Activated B cell treated with CpG ODN at 0.5 μM for 24 hours (primary cell): Measurements from ENCODE around the gene RCAN2. TPM values are rescaled to one million over a fixed set of nuclear protein-coding genes. Genes with fewer than 3 reads are reported as not detected.

Experiments used
- ATAC-seq: fragments of 200-7000 bp; cut with Tn5 transposase; one replicate; pipeline ENCODE4 v1.10.0; 2021; ENCODE audit warnings: low read depth, mild to moderate bottlenecking, moderate library complexity
- CTCF ChIA-PET: fragments of 350-600 bp; sonication (Branson Sonifier 250); formaldehyde crosslinking; loops from one replicate; lab custom pipeline; 2021; ENCODE audit warnings: antibody characterized with exemption; lab: Charles Lee
- POLR2A ChIA-PET: fragments of 350-600 bp; sonication (Branson Sonifier 250); formaldehyde crosslinking; loops from one replicate; lab custom pipeline; 2021; ENCODE audit warnings: antibody characterized with exemption; lab: Charles Lee
- DNase-seq: peaks from one replicate; pipeline ENCODE4 v3.0.0; 2022
- H3K27ac Mint-ChIP-seq: one replicate; pipeline ENCODE4 v1.8.0; 2020; ENCODE audit warnings: mixed read lengths
- H3K27me3 Mint-ChIP-seq: one replicate; pipeline ENCODE4 v1.8.0; 2021; ENCODE audit warnings: mixed read lengths
- H3K36me3 Mint-ChIP-seq: one replicate; pipeline ENCODE4 v1.8.0; 2021; ENCODE audit warnings: low read depth, mixed read lengths
- H3K4me1 Mint-ChIP-seq: one replicate; pipeline ENCODE4 v1.8.0; 2021; ENCODE audit warnings: mixed read lengths
- H3K4me3 Mint-ChIP-seq: one replicate; pipeline ENCODE4 v1.8.0; 2020; ENCODE audit warnings: mild to moderate bottlenecking, mixed read lengths
- H3K9me3 Mint-ChIP-seq: one replicate; pipeline ENCODE4 v1.8.0; 2020; ENCODE audit warnings: mixed read lengths
- intact Hi-C: fragments of 100-400 bp; cut with micrococcal nuclease; formaldehyde crosslinking; loops from one replicate; pipeline ENCODE4 v1.15.1; 2024
- total RNA-seq: library from RNA; stranded (reverse); gene quantifications from 2 replicates; pipeline ENCODE4 v1.2.3, GENCODE V29; 2022
- TF ChIP-seq, protein P1 (sequence below): fragments of 200-600 bp; IDR thresholded peaks from one replicate; pipeline ENCODE4 v1.8.0; 2022; ENCODE audit warnings: antibody characterized with exemption, mild to moderate bottlenecking

RCAN2 gene
- total RNA-seq, 1 donor from 2014 or later: not detected

DNA sequence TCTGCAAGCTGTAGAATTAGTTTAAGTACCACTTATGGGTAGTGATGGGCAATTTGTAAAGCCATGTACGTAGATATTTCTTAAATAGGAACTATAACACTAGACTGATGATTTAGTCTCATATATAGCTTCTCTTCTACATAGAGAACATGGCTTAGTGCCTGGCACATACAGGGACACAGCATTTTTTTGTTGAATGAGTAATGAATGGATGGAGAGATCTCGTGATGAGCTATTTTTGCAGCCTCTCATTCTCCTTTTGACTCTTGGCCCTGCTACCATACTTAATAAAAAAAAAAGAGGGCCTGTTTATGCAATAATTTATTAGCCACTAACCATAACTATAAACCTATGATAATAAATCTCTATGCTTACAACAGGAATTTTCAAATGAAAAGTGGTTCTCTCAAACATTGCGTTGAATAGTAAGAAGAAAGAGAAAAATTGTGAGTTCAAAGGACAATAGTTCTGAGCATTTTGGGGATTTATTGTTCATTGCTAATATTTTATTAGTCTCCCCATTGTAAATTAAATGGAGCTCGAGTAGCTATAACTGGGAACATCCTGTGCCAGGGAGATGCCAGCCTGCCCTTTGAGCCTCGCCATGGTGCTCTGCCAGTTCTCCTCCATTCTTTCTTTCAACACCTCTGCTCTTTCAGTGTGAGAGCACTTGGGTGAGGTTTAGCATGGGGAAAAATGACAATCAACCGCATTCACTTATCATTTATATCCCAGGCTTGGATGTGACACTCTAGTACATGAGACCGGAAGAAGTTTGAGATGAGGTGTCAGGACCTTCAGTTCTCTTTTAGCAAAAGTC lies 14.7 kb upstream of the RCAN2 start:
- ATAC-seq (no peak), DNase-seq (no peak)
- Mint-ChIP-seq H3K4me1 (peaks cover 2% of the 10 kb centered on the region), H3K36me3 (no peaks in the 10 kb centered on the region), H3K27ac (no peak overlapping the region), H3K9me3 (no peaks in the 10 kb centered on the region), H3K27me3 (peaks cover 6% of the 10 kb centered on the region), H3K4me3 (no peak overlapping the region)
- TF ChIP-seq, protein P1, sequence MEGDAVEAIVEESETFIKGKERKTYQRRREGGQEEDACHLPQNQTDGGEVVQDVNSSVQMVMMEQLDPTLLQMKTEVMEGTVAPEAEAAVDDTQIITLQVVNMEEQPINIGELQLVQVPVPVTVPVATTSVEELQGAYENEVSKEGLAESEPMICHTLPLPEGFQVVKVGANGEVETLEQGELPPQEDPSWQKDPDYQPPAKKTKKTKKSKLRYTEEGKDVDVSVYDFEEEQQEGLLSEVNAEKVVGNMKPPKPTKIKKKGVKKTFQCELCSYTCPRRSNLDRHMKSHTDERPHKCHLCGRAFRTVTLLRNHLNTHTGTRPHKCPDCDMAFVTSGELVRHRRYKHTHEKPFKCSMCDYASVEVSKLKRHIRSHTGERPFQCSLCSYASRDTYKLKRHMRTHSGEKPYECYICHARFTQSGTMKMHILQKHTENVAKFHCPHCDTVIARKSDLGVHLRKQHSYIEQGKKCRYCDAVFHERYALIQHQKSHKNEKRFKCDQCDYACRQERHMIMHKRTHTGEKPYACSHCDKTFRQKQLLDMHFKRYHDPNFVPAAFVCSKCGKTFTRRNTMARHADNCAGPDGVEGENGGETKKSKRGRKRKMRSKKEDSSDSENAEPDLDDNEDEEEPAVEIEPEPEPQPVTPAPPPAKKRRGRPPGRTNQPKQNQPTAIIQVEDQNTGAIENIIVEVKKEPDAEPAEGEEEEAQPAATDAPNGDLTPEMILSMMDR: no peak
- CTCF ChIA-PET: no interaction called here
- intact Hi-C loops: no loop called here
- POLR2A ChIA-PET: no interaction called here

DNA sequence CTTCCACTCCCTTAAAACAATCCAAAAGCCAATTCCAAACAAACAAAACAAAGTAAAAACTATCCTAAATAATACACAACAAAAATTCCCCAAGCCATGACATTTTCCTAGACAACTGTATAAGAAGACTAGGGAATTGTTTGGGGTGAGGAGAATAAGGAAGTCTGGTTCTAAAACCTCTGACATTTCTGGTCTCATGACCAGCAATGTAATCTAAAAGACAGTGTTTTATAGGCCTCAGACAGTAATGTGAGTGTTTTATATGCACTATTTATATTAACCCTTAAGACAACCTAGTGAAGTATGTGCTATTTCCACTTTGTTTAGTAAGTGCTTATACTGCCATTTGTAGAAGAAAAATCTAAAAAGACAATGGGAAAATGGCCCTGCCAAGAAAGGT lies 13.0 kb upstream of the RCAN2 start:
- no peak for ATAC-seq
- CTCF ChIA-PET: no interaction called here
- no peaks in the 10 kb centered on the region for H3K36me3 Mint-ChIP-seq
- H3K27ac Mint-ChIP-seq: no peak overlapping the region
- no peak for DNase-seq
- H3K27me3 Mint-ChIP-seq: peaks cover 13% of the 10 kb centered on the region
- H3K4me1 Mint-ChIP-seq: peaks cover 2% of the 10 kb centered on the region
- H3K4me3 Mint-ChIP-seq: no peak overlapping the region
- intact Hi-C loops: no loop called here
- POLR2A ChIA-PET: no interaction called here
- TF ChIP-seq, protein P1: no peak
- no peaks in the 10 kb centered on the region for H3K9me3 Mint-ChIP-seq

DNA sequence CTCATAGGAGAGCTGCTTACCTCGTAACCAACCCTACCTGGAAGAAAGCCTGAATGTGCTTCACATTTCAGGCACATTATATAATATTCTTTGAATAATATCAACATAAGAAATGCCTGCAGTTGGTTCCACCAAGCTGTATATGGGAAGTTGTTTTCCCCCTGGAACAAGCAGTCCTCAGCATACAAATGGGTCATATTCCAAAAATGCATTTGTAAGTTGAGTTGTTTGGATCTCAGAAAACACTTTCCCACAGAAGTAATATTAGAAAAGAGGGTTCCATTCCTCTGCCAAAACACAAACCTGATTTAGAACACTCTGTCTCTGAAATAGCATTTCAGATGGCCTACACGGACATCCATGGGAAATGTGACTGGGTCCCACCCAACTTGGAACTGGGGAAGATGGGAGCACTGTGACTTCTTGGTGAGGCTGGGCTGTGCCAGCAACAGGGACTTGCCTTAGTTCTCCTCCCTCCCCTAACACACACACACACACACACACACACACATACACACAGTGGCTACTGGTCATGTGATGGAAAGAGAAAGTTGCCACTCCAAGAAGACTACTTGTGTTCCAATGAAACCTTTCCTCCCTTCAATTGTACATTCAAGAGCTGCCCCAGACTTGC lies 11.4 kb upstream of the RCAN2 start:
- ChIA-PET CTCF (no interaction called here), POLR2A (no interaction called here)

DNA sequence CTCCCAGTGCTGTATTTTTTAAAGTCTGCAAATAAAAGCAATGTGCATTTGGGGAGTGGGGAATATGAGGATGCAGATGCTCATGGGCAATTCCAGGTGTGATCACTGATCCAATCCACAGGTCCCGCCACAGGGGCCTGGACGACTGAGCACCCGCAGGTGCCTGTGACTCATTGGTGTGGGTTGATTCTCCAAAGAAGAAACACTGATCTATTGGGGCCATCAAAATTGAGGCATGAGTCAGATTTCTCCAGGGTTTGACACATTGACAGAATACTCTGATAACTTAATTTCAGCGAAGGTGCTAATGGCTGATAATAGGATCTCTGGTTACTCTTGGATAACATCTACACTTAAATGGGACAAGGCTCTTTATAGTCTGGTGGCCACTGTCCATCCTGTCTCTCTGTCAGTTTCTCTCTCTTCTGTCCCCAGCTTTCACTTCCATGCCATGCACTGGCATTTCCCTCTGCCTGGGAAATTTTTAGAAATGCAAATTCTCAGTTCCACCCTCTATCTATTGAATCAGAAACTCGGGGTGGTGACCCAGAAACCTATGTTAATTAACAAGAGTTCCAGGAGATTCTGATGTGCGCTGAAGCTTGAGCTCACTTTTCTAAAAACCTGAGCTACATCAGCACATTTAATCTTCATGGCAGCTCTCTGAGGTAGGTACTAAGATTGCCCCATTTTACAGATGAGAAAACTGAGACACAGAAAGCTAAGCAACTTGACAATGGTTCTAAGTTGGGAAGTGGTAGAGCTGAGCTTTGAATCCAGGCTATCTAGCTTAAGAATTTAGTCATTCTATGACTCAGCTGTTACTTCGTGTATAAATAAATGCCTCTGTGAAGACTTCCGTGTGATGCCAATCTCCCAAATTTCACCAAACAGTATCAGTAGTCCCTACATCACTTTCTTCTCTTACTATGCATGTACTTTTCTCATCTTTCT lies 10.2 kb upstream of the RCAN2 start:
- Mint-ChIP-seq H3K9me3 (no peaks in the 10 kb centered on the region), H3K27ac (no peak overlapping the region), H3K27me3 (peaks cover 24% of the 10 kb centered on the region), H3K36me3 (no peaks in the 10 kb centered on the region), H3K4me1 (peaks cover 2% of the 10 kb centered on the region), H3K4me3 (no peak overlapping the region)
- POLR2A ChIA-PET: no interaction called here
- TF ChIP-seq, protein P1: no peak
- intact Hi-C loops: no loop called here
- DNase-seq: no peak
- CTCF ChIA-PET: no interaction called here
- no peak for ATAC-seq

More for the DNA sequence above, 11.4 kb upstream of the RCAN2 start:
- no peak for DNase-seq
- Mint-ChIP-seq H3K4me1 (peaks cover 2% of the 10 kb centered on the region), H3K9me3 (no peaks in the 10 kb centered on the region), H3K27ac (no peak overlapping the region), H3K27me3 (peaks cover 17% of the 10 kb centered on the region), H3K4me3 (no peak overlapping the region), H3K36me3 (no peaks in the 10 kb centered on the region)
- TF ChIP-seq, protein P1: no peak
- no peak for ATAC-seq
- intact Hi-C loops: no loop called here
